H1 (cell line): ENCODE results near the gene TBX5. TPM values are rescaled to one million over a fixed set of nuclear protein-coding genes. Genes with fewer than 3 reads are reported as not detected.

Source experiments
- CTCF ChIA-PET: fragments of 300-600 bp; sonication (Branson Sonifier 250); formaldehyde crosslinking; loops from one replicate; lab custom pipeline; 2021; ENCODE audit not compliant: partially characterized antibody; lab: Charles Lee
- POLR2A ChIA-PET: fragments of 300-600 bp; sonication (Branson Sonifier 250); formaldehyde crosslinking; loops from one replicate; lab custom pipeline; 2021; ENCODE audit warnings: inconsistent platforms; ENCODE audit not compliant: partially characterized antibody; lab: Charles Lee
- DNase-seq, 2 experiments: peaks; one replicate each; pipeline versions ENCODE4 v3.0.0 to v3.0.0-alpha.2; 2010 to 2022; ENCODE audit warnings: low spot score in 2 of 2, low read depth in 1 of 2, mixed read lengths in 1 of 2
- FAIRE-seq: peaks from 2 replicates; lab custom pipeline; 2011; peaks lifted over from hg19 to GRCh38; lab: Jason Lieb, UNC
- H2AFZ ChIP-seq: 2 replicates; pipeline ENCODE4 v1.8.1; 2012; ENCODE audit warnings: low read length, inconsistent platforms
- H2AK5ac ChIP-seq: 2 replicates; pipeline ENCODE4 v1.6.1; 2013; ENCODE audit warnings: low read depth, low read length
- H2BK120ac ChIP-seq: replicated peaks from 2 replicates; pipeline ENCODE3; 2013; ENCODE audit warnings: low read depth, low read length, inconsistent platforms
- H2BK12ac ChIP-seq: 2 replicates; pipeline ENCODE4 v1.6.1; 2013; ENCODE audit warnings: low read depth, low read length
- H2BK15ac ChIP-seq: 2 replicates; pipeline ENCODE4 v1.6.1; 2013; ENCODE audit warnings: low read length
- H2BK20ac ChIP-seq: 2 replicates; pipeline ENCODE4 v1.6.1; 2013; ENCODE audit warnings: low read length
- H2BK5ac ChIP-seq: 2 replicates; pipeline ENCODE4 v1.6.1; 2013; ENCODE audit warnings: low read depth, low read length
- H3K14ac ChIP-seq: 2 replicates; pipeline ENCODE4 v1.6.1; 2013; ENCODE audit warnings: inconsistent platforms; ENCODE audit not compliant: insufficient read length
- H3K18ac ChIP-seq: 2 replicates; pipeline ENCODE4 v1.6.1; 2013; ENCODE audit warnings: low read length; ENCODE audit errors: extremely low read depth
- H3K23ac ChIP-seq: 2 replicates; pipeline ENCODE4 v1.6.1; 2013; ENCODE audit warnings: inconsistent platforms; ENCODE audit not compliant: insufficient read length
- H3K23me2 ChIP-seq: 2 replicates; pipeline ENCODE4 v1.6.1; 2013; ENCODE audit warnings: low read depth, low read length
- H3K27ac ChIP-seq: 2 replicates; pipeline ENCODE4 v1.6.1; 2011; ENCODE audit warnings: low read depth, low read length, inconsistent platforms
- H3K27me3 ChIP-seq, 4 experiments: replicated peaks in 1 of 4; 1 replicate in 1 of 4; 2 replicates in 3 of 4; pipeline versions ENCODE4 v1.6.1 to v1.8.1; 2011 to 2013; ENCODE audit warnings: low read length in 3 of 4, mild to moderate bottlenecking in 3 of 4, inconsistent platforms in 2 of 4, mixed read lengths in 2 of 4, moderate library complexity in 1 of 4; ENCODE audit not compliant: control insufficient read depth in 3 of 4, insufficient read depth in 3 of 4; ENCODE audit errors: extremely low read depth in 1 of 4
- H3K36me3 ChIP-seq, 4 experiments: 2 replicates each; pipeline versions ENCODE4 v1.6.1 to v1.8.1; 2011 to 2013; ENCODE audit warnings: mild to moderate bottlenecking in 4 of 4, low read length in 3 of 4, moderate library complexity in 2 of 4, control low read depth in 1 of 4, inconsistent platforms in 1 of 4; ENCODE audit not compliant: insufficient read depth in 4 of 4, control insufficient read depth in 2 of 4
- H3K4ac ChIP-seq: replicated peaks from 2 replicates; pipeline ENCODE3; 2013; ENCODE audit warnings: low read length, low read depth, mixed read lengths, inconsistent platforms; ENCODE audit not compliant: insufficient read length
- H3K4me1 ChIP-seq, 4 experiments: replicated peaks in 1 of 4; 1 replicate in 1 of 4; 2 replicates in 3 of 4; pipeline versions ENCODE4 v1.6.1 to v1.8.1; 2011 to 2013; ENCODE audit warnings: low read length in 3 of 4, inconsistent platforms in 2 of 4, mixed read lengths in 1 of 4; ENCODE audit not compliant: insufficient read depth in 4 of 4, control insufficient read depth in 3 of 4
- H3K4me2 ChIP-seq, 2 experiments: 2 replicates each; pipeline versions ENCODE4 v1.6.1 to v1.8.1; 2011 to 2013; ENCODE audit warnings: low read depth in 2 of 2, low read length in 2 of 2, control low read depth in 1 of 2, inconsistent platforms in 1 of 2, mild to moderate bottlenecking in 1 of 2; ENCODE audit not compliant: insufficient read depth in 1 of 2
- H3K4me3 ChIP-seq, 4 experiments: fragments of 200-600, 300-600 bp in 1 of 4; sonication (generic), shearing (Covaris generic), sonication (Bioruptor Twin) in 1 of 4; 2 replicates each; pipeline versions ENCODE4 v1.5.1 to v1.8.1; 2011 to 2016; ENCODE audit warnings: low read length in 4 of 4, low read depth in 3 of 4, control low read depth in 2 of 4, inconsistent platforms in 2 of 4, mild to moderate bottlenecking in 2 of 4, mixed read lengths in 1 of 4, moderate library complexity in 1 of 4; ENCODE audit not compliant: insufficient read depth in 2 of 4; ENCODE audit errors: extremely low read depth in 1 of 4
- H3K56ac ChIP-seq: replicated peaks from 2 replicates; pipeline ENCODE3; 2013; ENCODE audit warnings: low read depth, mild to moderate bottlenecking, mixed read lengths, low read length, inconsistent platforms; ENCODE audit not compliant: insufficient read length
- H3K79me1 ChIP-seq: 2 replicates; pipeline ENCODE4 v1.6.1; 2013; ENCODE audit warnings: low read depth, low read length, control low read depth
- H3K79me2 ChIP-seq, 2 experiments: 2 replicates each; pipeline versions ENCODE4 v1.6.1 to v1.8.1; 2012 to 2013; ENCODE audit warnings: low read length in 2 of 2, mild to moderate bottlenecking in 2 of 2, inconsistent platforms in 1 of 2; ENCODE audit not compliant: insufficient read depth in 2 of 2, control insufficient read depth in 1 of 2
- H3K9ac ChIP-seq, 4 experiments: replicated peaks in 1 of 4; 1 replicate in 1 of 4; 2 replicates in 3 of 4; pipeline versions ENCODE4 v1.6.1 to v1.8.1; 2011 to 2013; ENCODE audit warnings: low read depth in 3 of 4, low read length in 3 of 4, control low read depth in 2 of 4, mild to moderate bottlenecking in 2 of 4, moderate library complexity in 2 of 4, inconsistent platforms in 1 of 4; ENCODE audit errors: extremely low read depth in 1 of 4
- H3K9me3 ChIP-seq, 2 experiments: 2 replicates each; pipeline versions ENCODE4 v1.6.1 to v1.8.1; 2012 to 2013; ENCODE audit warnings: mild to moderate bottlenecking in 2 of 2, moderate library complexity in 2 of 2, control low read depth in 1 of 2, inconsistent platforms in 1 of 2, low read depth in 1 of 2, low read length in 1 of 2, mixed read lengths in 1 of 2; ENCODE audit not compliant: insufficient read depth in 2 of 2
- H4K20me1 ChIP-seq, 2 experiments: replicated peaks in 1 of 2; 2 replicates each; pipeline versions ENCODE3 to v1.8.1; 2011 to 2013; ENCODE audit warnings: inconsistent platforms in 2 of 2, low read length in 2 of 2, mild to moderate bottlenecking in 1 of 2; ENCODE audit not compliant: insufficient read depth in 2 of 2, control insufficient read depth in 1 of 2
- H4K5ac ChIP-seq: 2 replicates; pipeline ENCODE4 v1.6.1; 2013; ENCODE audit warnings: low read length, low read depth, mixed read lengths, inconsistent platforms; ENCODE audit not compliant: insufficient read length
- H4K8ac ChIP-seq: 2 replicates; pipeline ENCODE4 v1.8.0; 2013; ENCODE audit warnings: mild to moderate bottlenecking, moderate library complexity, low read length, inconsistent platforms; ENCODE audit not compliant: insufficient read depth; ENCODE audit errors: extremely low read depth
- H4K91ac ChIP-seq: replicated peaks from 2 replicates; pipeline ENCODE3; 2013; ENCODE audit warnings: low read length, mixed read lengths, inconsistent platforms; ENCODE audit not compliant: insufficient read length
- BACH1 ChIP-seq: IDR thresholded peaks from 2 replicates; pipeline ENCODE4 v1.6.1; 2012; ENCODE audit warnings: low read length, improper control_type of control experiment
- CBX8 ChIP-seq: fragments of 300-800, 300-1000 bp; sonication (generic); IDR thresholded peaks from 2 replicates; pipeline ENCODE4 v1.7.1; 2016; ENCODE audit warnings: low read depth, low read length, borderline replicate concordance
- KDM1A ChIP-seq: fragments of 200-600, 300-600 bp; sonication (generic); IDR thresholded peaks from 2 replicates; pipeline ENCODE4 v1.7.1; 2016; ENCODE audit warnings: mild to moderate bottlenecking, low read length, borderline replicate concordance
- ZNF274 ChIP-seq: IDR thresholded peaks from 2 replicates; pipeline ENCODE4 v1.7.0; 2012; ENCODE audit warnings: low read length, borderline replicate concordance; ENCODE audit errors: extremely low read depth
- WGBS, 2 experiments: shearing (Covaris generic) in 1 of 2; methylation state at CpG; one replicate each; pipeline versions ENCODE4 v1.1.6 to v1.1.7; 2013 to 2015; ENCODE audit warnings: low lambda C conversion rate in 2 of 2, mixed read lengths in 2 of 2, inconsistent platforms in 1 of 2, low coverage in 1 of 2, missing lambda C conversion rate in 1 of 2; ENCODE audit not compliant: insufficient replicate concordance in 2 of 2, insufficient coverage in 1 of 2, insufficient read length in 1 of 2; ENCODE audit errors: extremely low coverage in 1 of 2, missing lambda C conversion rate in 1 of 2; 5-methylcytosine and 5-hydroxymethylcytosine counted together
- polyA plus RNA-seq, 7 experiments: library from polyadenylated mRNA; depleted of rRNA in 3 of 7; stranded (reverse) in 5 of 7; unstranded in 2 of 7; fragments of >200 nt in 5 of 7; fragments of 200-250 nt in 2 of 7; gene quantifications; 1 replicate in 5 of 7; 2 replicates in 1 of 7; 4 replicates in 1 of 7; pipeline versions ENCODE4 v1.2.1 to v1.2.3, GENCODE V29; 2011 to 2013; ENCODE audit warnings: missing spikeins in 2 of 7, mixed read lengths in 2 of 7
- total RNA-seq: library from RNA; stranded (reverse); fragmentation: NEBNext Ultra II Directional; extraction: Animal tissue kit (Norgen Biotek cat#: 25700); gene quantifications from 2 replicates; pipeline ENCODE4 v1.2.1, GENCODE V29; 2021

TBX5 gene
- total and polyA plus RNA-seq, 2 of the 8 experiments (the other 6 are each of a cell fraction or from before 2014, with no cell fraction given), result 0.05 TPM; not detected in 1

DNA sequence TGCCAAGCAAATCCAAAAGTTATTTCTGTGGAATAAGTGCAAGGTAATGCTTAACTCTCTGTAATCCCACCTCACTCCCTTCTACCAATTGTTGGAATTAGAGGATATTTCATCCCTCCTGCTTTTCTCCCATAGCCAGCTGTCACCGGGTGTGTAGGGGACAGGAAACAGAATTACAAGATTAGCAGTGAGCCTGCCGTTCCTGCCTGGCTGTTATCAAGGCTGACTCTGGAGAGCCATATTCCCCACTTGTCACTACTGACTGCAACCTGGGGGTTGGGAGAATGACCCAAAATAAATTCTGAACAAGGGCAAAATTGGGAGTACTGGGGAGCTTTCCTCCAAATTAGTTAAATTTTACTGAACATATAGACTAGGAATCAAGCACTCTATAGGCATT is 24.8 kb downstream of the TBX5 start:
- CTCF ChIA-PET, result interaction anchor here (1.0 to 2.3 kb wide), 2 partner anchors 9 to 78 kb away, joined by 3 to 7 read pairs; no protein-coding TSS in a partner anchor
- no peak overlapping the region for H2AK5ac ChIP-seq
- no peak for FAIRE-seq

More for the DNA sequence above, 24.8 kb downstream of the TBX5 start:
- no peak overlapping the region for H2BK15ac ChIP-seq
- no peak overlapping the region for H3K4me3 ChIP-seq
- no peak overlapping the region for H2BK5ac ChIP-seq
- no peak overlapping the region for H4K91ac ChIP-seq
- no peak overlapping the region for H2BK20ac ChIP-seq
- H3K27ac ChIP-seq, result no peak overlapping the region
- no peaks in the 10 kb centered on the region for H3K36me3 ChIP-seq
- POLR2A ChIA-PET, result no interaction called here
- no peak for TF ChIP-seq ZNF274
- no peak for TF ChIP-seq CBX8
- TF ChIP-seq BACH1, result no peak
- no peak for TF ChIP-seq KDM1A
- H3K9me3 ChIP-seq, result no peaks in the 10 kb centered on the region
- no peak overlapping the region for H2BK120ac ChIP-seq
- H3K79me1 ChIP-seq, result no peaks in the 10 kb centered on the region
- H3K18ac ChIP-seq, result no peak overlapping the region
- no peak overlapping the region for H4K8ac ChIP-seq
- H3K4ac ChIP-seq, result no peak overlapping the region
- DNase-seq, result no peak
- H2AFZ ChIP-seq, result no peak overlapping the region
- H2BK12ac ChIP-seq, result no peak overlapping the region
- no peaks in the 10 kb centered on the region for H4K20me1 ChIP-seq
- no peak overlapping the region for H3K4me2 ChIP-seq
- no peak overlapping the region for H3K14ac ChIP-seq
- H3K23me2 ChIP-seq, result no peaks in the 10 kb centered on the region; the same call in 1 of the 2 replicates
- H3K27me3 ChIP-seq, result no peaks in the 10 kb centered on the region
- 91% methylated on average over 2 of the region's 2 CpGs; no CpG with 5 or more reads in 1 of the 2 experiments for WGBS, 2 experiments
- no peak overlapping the region for H4K5ac ChIP-seq
- H3K23ac ChIP-seq, result no peak overlapping the region
- H3K56ac ChIP-seq, result no peak overlapping the region
- H3K79me2 ChIP-seq, result no peaks in the 10 kb centered on the region
- H3K4me1 ChIP-seq, result peaks cover 0 to 3% (median 0%) of the 10 kb centered on the region in 4 experiments; a peak in 1 of 7 replicates
- no peak overlapping the region for H3K9ac ChIP-seq
